ENCODE data around the gene NFASC.

GRCh38 chr1:204874274-204874673, 3.6 kb downstream of the NFASC start:
- TF ChIP-seq, protein P1, sequence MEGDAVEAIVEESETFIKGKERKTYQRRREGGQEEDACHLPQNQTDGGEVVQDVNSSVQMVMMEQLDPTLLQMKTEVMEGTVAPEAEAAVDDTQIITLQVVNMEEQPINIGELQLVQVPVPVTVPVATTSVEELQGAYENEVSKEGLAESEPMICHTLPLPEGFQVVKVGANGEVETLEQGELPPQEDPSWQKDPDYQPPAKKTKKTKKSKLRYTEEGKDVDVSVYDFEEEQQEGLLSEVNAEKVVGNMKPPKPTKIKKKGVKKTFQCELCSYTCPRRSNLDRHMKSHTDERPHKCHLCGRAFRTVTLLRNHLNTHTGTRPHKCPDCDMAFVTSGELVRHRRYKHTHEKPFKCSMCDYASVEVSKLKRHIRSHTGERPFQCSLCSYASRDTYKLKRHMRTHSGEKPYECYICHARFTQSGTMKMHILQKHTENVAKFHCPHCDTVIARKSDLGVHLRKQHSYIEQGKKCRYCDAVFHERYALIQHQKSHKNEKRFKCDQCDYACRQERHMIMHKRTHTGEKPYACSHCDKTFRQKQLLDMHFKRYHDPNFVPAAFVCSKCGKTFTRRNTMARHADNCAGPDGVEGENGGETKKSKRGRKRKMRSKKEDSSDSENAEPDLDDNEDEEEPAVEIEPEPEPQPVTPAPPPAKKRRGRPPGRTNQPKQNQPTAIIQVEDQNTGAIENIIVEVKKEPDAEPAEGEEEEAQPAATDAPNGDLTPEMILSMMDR (IDR thresholded peaks at IDR 0.05) = no peak
- TF ChIP-seq EP300 (IDR thresholded peaks at IDR 0.05) = no peak

Data from sigmoid colon (tissue), 4 donors.